ENCODE measurements around the gene PTPN23. TPM values are rescaled to one million over a fixed set of nuclear protein-coding genes. Genes with fewer than 3 reads are reported as not detected.

The PTPN23 gene
- total RNA-seq, 1 experiment from 2014 or later, result 53.5 TPM

DNA sequence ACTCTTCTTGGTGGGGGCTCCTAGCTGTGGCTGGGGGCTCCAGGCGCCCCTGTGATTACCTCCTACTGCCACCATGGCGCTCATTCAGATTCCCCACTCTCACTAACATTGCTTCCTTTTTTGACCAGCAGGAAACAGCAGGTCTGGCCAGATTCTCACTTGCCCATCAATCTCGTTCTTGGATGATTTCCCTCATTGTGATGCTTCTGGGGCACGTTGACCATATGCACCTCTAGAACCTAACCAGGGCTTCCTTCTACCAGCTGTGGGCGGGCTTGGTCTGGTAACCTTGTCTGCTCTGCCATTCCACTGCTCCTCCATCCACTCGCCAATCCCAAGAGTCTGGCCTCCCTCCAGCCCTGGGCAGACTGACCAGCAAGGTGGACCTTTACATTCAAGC, 35.9 kb upstream of the PTPN23 start:
- TF ChIP-seq TEAD1 (CRISPR knock-in tag; IDR thresholded peaks at IDR 0.05), result no peak
- no peak for TF ChIP-seq NR1H2 (CRISPR knock-in tag; IDR thresholded peaks at IDR 0.05)
- no peak for TF ChIP-seq ESRRA (CRISPR knock-in tag; IDR thresholded peaks at IDR 0.05; ENCODE audit: borderline replicate concordance)
- no peak for TF ChIP-seq JUN (CRISPR knock-in tag; IDR thresholded peaks at IDR 0.05)
- no peak for TF ChIP-seq NR3C1 (CRISPR knock-in tag; conservative IDR thresholded peaks at IDR 0.05; ENCODE audit: low read depth)
- TF ChIP-seq ETV6 (CRISPR knock-in tag; IDR thresholded peaks at IDR 0.05), result no peak
- TF ChIP-seq, protein P1, sequence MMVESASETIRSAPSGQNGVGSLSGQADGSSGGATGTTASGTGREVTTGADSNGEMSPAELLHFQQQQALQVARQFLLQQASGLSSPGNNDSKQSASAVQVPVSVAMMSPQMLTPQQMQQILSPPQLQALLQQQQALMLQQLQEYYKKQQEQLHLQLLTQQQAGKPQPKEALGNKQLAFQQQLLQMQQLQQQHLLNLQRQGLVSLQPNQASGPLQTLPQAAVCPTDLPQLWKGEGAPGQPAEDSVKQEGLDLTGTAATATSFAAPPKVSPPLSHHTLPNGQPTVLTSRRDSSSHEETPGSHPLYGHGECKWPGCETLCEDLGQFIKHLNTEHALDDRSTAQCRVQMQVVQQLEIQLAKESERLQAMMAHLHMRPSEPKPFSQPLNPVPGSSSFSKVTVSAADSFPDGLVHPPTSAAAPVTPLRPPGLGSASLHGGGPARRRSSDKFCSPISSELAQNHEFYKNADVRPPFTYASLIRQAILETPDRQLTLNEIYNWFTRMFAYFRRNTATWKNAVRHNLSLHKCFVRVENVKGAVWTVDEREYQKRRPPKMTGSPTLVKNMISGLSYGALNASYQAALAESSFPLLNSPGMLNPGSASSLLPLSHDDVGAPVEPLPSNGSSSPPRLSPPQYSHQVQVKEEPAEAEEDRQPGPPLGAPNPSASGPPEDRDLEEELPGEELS (CRISPR knock-in tag; IDR thresholded peaks at IDR 0.05), result no peak
- Mint-ChIP-seq H3K4me3 (no peak overlapping the region), H3K36me3 (peaks cover 18% of the 10 kb centered on the region), H3K27me3 (ENCODE audit: low read depth) (no peaks in the 10 kb centered on the region), H3K27ac (no peak overlapping the region), H3K4me1 (no peaks in the 10 kb centered on the region), H3K9me3 (no peaks in the 10 kb centered on the region)
- ATAC-seq (no peak), DNase-seq (ENCODE audit: low spot score) (no peak)
- POLR2A ChIA-PET, result interaction anchor here (0.5 kb wide), 1 partner anchor 17 kb away, joined by 3 read pairs; no protein-coding TSS in a partner anchor
- CTCF ChIA-PET, result no interaction called here

DNA sequence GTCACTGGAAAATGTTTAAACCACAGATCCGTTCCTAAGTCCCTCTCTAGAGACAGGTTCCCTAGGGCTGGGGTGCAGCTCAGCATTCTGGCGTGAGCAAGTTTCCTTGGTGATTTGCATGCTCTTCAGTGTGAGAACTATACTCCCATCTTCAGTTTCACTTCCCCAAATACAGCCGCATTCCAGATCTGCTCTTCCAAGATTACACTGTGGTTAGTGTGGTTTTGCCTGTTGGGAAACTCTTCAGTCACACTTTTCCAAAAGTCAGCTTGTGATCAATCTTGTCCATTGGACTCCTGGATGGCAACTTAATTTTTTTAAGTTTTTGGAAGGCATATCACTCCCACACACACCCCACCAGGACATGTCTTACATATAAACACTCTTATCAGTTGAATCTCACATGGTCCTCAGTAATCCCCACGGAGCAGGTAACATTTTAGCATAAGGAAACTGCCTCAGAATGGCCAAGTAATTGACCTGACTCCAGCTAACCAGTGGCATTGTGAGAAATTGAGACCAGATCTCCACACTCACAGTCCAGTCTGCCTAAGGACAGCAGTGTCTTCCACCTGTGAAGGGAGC, 33.5 kb upstream of the PTPN23 start:
- Mint-ChIP-seq H3K4me3 (no peak overlapping the region), H3K4me1 (no peaks in the 10 kb centered on the region), H3K9me3 (no peaks in the 10 kb centered on the region), H3K36me3 (peaks cover 18% of the 10 kb centered on the region), H3K27ac (peak overlapping the region; percentile 86), H3K27me3 (ENCODE audit: low read depth) (no peaks in the 10 kb centered on the region)
- no peak for ATAC-seq
- no peak for DNase-seq (ENCODE audit: low spot score)
- no peak for TF ChIP-seq CBFB (CRISPR knock-in tag; IDR thresholded peaks at IDR 0.05; ENCODE audit: low read depth)
- TF ChIP-seq, protein P2, sequence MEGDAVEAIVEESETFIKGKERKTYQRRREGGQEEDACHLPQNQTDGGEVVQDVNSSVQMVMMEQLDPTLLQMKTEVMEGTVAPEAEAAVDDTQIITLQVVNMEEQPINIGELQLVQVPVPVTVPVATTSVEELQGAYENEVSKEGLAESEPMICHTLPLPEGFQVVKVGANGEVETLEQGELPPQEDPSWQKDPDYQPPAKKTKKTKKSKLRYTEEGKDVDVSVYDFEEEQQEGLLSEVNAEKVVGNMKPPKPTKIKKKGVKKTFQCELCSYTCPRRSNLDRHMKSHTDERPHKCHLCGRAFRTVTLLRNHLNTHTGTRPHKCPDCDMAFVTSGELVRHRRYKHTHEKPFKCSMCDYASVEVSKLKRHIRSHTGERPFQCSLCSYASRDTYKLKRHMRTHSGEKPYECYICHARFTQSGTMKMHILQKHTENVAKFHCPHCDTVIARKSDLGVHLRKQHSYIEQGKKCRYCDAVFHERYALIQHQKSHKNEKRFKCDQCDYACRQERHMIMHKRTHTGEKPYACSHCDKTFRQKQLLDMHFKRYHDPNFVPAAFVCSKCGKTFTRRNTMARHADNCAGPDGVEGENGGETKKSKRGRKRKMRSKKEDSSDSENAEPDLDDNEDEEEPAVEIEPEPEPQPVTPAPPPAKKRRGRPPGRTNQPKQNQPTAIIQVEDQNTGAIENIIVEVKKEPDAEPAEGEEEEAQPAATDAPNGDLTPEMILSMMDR (IDR thresholded peaks at IDR 0.05), result no peak
- no peak for TF ChIP-seq SMAD4 (CRISPR knock-in tag; IDR thresholded peaks at IDR 0.05)
- no peak for TF ChIP-seq ELF4 (CRISPR knock-in tag; IDR thresholded peaks at IDR 0.05; ENCODE audit: low read depth)
- TF ChIP-seq ZBTB21 (CRISPR knock-in tag; IDR thresholded peaks at IDR 0.05; ENCODE audit: borderline replicate concordance), result no peak
- no peak for TF ChIP-seq HMGXB4 (CRISPR knock-in tag; IDR thresholded peaks at IDR 0.05)
- TF ChIP-seq AFF4 (CRISPR knock-in tag; IDR thresholded peaks at IDR 0.05; ENCODE audit: borderline replicate concordance), result no peak
- TF ChIP-seq, protein P3, sequence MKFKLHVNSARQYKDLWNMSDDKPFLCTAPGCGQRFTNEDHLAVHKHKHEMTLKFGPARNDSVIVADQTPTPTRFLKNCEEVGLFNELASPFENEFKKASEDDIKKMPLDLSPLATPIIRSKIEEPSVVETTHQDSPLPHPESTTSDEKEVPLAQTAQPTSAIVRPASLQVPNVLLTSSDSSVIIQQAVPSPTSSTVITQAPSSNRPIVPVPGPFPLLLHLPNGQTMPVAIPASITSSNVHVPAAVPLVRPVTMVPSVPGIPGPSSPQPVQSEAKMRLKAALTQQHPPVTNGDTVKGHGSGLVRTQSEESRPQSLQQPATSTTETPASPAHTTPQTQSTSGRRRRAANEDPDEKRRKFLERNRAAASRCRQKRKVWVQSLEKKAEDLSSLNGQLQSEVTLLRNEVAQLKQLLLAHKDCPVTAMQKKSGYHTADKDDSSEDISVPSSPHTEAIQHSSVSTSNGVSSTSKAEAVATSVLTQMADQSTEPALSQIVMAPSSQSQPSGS (CRISPR knock-in tag; IDR thresholded peaks at IDR 0.05; ENCODE audit: borderline replicate concordance, low read depth), result no peak
- TF ChIP-seq ZNF671 (CRISPR knock-in tag; IDR thresholded peaks at IDR 0.05), result no peak
- ChIA-PET POLR2A (no interaction called here), CTCF (interaction anchor here (1.1 kb wide), 1 partner anchor 424 kb away, joined by 3 read pairs; no protein-coding TSS in a partner anchor)

All from WTC11 (cell line).